ENCODE measurements around the gene NAT9.

Gene NAT9, protein sequence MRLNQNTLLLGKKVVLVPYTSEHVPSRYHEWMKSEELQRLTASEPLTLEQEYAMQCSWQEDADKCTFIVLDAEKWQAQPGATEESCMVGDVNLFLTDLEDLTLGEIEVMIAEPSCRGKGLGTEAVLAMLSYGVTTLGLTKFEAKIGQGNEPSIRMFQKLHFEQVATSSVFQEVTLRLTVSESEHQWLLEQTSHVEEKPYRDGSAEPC

DNA sequence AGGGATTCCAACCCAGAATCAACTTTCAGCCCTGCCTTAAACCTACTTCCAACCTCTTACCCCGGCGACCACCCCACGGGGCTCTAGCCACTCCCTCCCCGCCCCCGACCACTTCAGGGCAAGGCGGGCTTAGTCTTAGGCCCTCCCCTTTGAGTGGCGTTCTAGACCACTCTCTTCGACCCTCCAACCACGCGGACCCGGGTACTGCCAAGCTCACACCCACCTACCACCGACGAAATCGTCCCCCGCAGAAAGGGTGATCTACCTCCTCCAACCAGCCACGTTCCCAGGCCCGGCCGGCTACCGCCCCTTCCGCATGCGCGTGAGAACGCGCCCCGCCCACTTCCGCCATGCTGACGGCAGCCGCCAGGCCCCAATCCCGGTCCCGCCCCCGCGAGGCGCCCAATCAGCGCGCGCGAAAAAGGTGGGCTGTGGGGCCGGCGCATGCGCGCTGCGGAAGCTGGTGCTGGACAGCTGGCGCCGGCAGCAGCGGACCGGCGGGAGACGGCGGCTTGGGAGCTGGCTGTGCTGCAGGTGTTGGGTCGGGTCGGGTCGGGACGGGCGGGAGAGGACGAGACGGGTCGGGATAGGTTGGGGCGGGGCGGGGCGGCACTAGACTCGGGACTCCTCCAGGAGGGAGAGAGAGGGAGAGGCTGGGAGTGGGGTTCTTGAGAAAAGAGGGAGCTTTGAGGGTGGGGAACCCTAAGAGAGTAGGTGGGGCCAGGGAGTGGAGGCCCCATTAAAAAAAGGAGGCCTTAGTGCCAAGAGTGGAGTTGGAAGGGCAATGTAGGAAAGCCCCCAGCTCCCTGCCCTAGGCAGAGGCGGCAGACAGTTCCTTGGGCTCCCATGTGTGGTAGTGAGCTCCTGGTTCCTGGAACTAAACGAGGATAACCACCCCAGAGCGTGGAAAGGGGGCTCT lies at the start of gene NAT9:
Gene NAT9, minus strand, starts transcription at position 302 of the 919 bp plus-strand sequence. CDS start 647 bp downstream, outside the sequence.
- peak; percentile 89 to 93 for DNase-seq

DNA sequence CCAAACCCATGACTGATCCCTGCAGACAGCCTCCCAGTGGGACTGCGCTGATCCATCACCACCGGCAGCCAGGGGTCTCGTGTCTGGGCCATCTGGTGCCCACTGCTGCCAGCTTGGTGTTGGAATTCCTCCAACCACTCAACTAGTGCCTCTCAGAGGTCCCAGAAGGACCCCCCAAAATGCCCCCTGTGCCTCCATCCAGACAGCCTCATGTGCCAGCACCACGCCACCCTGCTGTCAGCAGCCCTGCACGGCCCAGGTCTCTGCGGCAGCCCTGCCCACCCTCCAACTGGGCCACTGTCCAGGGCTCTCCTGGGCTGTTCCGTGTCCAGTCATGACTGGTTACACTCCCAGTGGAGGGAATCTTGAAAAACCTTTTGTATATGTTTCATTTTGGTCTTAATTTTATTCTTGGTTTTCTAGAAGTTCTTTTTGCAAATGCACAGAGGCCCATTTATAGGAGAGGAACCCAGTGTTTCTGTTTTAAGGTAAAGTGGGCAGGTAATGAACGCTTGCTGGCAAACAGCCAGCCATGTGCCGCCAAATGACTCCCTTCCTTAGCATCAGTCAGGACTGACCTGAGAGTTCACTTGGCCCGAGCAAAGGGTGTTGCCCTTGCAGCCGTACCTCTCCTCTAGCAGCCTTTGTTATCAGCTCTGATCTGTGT lies 48.9 kb upstream of the NAT9 start:
- no peak for DNase-seq

DNA sequence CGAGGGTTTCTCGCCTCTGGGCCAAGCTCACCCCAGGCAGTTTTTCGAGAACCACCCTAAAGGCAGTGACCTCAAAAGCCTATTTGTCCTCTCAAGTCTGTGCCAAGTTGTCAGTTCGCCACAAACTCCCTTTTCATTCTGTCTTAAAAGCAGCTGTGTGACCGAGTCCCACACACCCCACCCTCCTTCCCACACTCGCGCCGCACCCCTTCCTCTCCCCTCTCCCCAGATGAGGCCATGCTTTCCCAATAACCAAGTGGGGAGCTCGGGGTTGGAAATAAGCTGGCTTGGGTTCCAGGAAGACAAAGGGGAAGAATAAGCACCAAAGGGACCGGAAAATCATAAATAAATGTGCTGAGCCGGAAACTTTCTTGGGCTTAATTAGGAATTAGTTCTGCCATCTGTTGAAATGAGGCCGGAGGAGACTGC lies 46.8 kb upstream of the NAT9 start:
- no peak for DNase-seq

DNA sequence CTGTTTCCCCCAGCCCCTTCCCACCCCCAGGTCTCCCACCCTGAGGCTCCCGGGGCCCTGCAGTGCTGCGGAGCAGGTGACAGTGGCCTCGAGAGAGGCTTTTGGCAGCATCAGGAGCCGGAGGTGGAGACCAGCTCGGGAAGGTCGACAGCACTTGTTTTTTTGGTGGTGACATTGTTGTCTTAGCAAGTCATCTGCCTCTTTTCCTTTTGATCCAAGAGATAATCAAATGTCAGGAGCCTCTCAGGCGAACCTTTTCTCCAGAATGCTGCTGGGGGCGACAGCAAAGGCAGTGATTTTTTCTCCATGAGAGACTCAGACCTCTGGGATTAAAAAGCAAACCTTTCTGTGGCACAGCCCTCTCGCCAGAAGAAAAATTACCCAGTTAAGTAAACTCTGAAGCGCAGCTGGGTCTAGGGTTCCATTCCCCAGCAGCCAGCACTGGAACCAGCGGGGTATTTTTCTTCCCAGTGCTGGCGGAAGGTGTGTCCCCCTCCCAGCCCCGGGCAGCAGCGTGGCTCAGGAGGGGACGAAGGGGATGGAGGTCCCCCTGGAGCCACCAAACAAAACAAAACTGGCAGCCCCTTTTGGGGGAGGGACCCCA lies 46.3 kb upstream of the NAT9 start:
- no peak for DNase-seq

DNA sequence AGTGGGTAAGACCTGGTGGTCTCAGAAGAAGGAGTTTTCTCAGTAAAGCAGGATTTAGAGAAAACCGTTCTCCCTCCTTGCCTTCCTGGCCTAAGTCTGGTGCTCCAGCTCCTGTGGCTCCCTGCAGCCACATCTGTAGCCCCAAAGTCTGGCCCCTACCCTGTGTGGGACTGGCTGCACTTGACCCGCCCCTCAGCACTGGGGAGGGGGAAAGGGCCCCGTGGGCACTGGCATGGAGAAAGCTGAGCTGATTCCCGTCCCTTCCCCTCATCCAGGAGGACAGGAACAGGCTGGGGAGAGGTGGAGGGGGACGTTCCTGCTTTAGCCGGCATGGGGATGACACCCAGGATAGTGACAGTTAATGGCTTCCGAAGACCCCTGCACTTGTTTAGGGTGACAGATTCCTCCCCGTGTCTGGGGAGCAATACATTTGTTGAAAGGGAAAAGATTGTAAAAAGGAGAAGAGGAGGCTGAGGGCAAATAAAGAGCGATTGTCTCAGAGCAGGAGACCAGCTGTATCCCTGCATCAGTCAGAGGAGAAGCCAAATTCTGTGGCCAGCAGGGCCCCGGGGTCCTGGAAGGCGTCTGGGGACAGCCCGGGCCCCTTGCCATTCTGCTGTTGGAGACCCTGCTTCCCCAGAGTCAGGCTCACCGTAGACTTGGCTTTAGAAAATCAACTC lies 45.6 kb upstream of the NAT9 start:
- DNase-seq, result no peak

DNA sequence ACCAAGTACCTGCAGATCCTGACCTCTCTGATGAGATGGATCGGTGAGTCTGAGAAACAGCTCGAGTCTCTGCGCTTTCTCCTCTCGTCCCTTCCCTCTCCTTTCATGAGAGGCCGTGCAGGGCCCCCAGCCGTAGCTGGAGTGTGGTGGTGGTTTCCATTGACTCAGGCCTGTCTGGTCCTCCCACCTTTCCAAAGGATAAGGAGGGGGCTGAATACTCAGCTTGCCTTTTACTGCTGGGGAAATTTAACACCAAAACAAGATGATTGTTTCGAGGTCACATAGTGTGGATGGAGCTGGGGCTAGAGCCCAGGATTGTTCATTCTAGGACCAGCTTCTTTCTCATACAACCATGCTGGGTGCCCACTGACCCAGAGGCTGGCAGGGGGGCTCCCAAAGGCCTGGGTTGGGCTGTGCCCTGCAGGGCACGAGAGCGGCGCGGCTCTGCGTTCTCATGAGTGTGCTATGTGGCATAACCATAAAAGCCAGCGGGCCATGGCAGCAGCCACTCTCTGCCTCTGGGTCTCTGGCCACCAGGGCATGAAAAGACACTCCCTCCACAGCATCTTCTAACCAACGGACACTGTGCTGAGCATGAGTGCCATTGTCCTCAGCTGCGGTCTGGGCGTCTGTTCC lies 43.8 kb upstream of the NAT9 start:
- DNase-seq, result no peak

DNA sequence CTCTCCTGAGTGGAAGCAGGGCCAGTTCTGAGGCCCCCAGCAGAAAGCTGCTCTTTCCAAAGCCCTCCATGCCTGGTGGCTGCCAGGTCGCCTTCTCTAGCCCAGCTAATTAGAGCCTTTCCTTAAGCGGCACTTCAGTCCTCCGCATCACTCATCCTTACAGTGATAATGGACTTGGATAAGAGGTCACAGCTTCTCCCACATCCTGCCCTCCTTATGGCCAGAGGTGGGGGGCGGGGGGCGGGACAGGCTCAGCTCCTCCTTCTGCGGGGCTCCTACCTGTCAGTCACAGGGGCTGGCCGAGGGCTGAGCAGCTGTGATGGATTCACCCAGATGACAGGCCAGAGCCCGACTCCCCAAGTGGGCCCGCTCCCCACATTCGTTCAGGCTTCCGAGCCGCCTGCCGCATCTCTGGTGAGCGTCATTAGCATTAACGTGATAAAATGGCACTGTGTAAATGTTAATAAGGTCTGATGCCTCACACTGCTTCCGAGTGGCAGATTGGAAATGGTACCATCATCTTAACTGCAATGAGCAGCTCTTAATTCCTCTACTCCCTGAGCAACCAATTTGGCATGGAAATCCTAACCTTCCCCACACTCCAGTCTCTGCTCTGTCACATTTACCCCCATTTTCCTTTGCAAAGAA lies 42.3 kb upstream of the NAT9 start:
- DNase-seq, result no peak

DNA sequence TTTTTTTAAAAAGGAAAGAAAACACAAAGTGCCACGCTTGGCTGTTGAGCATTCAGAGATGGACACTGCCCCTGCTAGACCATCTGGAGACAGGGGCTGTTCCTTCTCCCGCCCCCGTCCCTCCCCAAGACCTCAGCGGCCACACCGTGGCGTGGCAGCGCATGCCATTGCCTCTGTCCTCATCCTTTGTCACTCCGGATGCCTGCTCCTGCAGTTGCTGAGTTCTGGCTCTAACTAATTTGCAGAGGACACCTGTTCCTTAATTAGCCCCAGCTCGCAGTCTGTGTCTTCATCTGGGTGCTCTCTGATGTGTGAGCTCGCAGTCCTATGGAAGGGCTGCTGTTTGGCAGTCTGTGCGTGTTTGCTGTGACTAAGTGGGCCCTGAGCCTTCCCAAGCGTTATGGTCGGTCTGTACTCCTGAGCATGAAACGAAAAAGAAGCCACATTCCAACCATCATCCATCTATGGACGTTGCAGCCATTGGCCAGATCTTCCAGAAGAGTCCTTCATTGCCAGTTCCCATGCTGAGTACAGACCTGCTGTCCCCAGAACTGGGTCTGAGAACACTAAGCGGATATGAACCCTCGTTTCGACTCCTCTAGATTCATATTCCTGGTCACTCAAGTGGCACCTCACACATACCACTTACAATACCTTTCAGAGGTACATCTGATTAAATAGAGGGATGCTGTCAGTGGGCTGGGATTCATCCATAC lies 40.9 kb upstream of the NAT9 start:
- DNase-seq, result no peak

DNA sequence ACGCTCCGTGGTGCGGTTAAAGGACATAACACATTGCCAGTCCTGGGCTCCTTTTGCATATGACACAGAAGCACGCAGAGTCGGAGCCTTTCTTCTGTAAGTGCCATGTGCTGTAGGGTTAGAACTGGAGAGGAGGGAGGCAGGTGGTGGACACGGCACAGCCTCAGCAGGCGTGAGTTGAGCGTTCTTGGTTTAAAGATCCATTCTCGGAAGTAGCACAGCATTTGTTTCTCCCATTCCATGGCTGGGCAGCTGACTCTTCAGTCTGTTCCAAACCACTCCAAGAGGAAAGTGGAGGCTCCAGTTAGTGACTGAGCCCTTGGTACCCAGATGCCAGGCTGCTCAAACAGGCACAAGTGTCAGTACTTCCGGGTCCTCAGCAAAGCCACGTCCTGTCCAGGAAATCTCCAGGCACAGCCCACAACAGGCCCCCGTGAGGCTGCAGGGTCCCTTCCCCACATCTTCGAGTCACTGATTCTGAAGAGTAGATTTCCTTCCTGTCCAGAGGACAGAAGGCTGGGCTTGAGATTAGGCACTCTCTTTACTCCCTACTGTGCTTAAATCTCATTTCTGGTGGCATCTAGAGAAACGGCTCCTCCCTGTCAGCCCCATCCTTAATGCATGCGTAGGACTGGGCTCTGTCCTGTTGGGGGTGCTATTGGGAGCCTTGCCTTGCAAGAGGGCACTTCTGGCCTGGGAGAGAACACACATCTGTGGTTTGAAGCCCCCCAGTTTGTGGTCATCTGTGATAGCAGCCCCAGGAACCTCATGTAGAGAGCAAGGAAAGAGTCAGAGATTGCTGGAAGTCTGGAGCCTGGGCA lies 39.6 kb upstream of the NAT9 start:
- DNase-seq, result no peak

DNA sequence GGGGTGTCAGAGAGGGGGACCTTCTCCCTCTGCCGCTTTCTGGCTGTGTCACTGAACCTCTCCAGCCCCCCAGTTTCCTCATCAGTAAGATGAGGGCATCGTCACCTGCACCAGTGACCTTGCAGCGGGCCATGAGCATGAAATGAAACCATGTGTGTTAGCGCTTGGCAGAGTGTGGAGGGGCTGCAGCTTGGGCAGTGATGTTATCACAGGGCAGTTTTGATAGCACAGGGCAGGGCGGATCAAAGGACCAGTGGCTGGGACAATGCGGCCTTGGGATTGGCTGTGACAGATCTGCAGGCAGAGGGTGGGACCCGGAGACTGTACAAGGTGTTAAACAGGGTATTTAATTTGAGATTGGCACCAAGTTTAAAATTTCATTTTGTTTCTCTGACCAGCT lies 38.9 kb upstream of the NAT9 start:
- no peak for DNase-seq

DNA sequence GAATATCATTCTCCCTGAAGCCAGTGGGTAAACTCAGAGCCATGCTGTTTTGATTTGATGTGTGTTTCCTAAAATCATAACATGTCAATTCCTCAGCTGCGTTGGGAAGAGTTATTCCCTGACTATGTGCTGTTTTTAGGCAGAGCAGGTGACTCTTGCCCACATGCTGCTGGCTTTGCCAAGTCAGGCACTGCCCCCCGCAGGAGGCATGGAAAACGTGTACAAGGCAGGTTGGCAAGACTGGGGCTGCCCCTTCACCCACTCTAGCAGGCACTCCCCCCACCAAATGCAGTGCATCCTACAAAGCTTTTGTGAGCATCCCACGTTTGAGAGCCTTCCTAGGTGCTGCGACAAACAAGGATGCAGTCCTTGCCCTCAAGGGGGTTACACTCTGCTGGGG lies 38.3 kb upstream of the NAT9 start:
- DNase-seq, result no peak

DNA sequence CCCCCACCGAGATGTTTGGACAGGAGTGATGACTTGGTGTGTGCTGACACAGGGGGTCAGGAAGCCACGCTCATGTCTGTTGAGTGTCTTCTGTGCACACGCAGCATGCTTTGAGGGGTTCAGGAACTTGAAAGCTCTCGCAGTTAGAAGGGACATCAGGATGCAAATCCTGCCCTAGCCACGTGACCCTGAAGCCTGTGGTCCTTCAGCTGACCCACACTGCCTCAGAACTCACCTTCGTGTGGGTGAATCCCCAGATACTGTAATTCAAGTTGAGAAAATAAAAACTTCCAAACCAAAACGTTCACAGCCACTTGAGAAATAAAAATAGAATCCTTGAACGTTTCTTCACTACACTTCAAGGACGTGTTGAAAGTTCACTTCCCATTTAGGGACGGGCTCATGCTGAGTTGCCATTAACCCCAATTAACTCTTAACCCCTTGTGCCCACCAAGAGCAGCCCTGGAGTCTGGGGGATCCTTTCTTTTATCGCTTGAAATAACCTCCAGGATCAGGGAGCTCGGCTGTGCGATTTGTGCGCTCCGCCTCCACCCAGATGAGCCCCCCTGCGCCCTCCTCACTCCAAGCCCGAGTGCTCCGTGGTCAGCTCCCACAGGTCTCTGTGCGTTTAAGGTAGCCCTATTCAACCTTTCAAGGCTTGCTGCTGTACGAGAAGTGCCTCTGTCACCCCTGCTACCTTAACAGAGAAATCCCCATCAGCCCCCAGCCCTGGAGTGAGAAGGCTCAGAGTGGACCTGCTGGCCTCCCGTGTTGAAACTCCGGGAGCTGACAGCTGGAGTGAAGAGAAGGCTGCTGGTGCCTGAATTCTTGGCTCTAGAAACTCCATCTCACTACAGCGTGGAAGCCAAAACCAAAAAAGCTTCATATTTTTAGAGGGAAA lies 36.2 kb upstream of the NAT9 start:
- DNase-seq, result no peak

DNA sequence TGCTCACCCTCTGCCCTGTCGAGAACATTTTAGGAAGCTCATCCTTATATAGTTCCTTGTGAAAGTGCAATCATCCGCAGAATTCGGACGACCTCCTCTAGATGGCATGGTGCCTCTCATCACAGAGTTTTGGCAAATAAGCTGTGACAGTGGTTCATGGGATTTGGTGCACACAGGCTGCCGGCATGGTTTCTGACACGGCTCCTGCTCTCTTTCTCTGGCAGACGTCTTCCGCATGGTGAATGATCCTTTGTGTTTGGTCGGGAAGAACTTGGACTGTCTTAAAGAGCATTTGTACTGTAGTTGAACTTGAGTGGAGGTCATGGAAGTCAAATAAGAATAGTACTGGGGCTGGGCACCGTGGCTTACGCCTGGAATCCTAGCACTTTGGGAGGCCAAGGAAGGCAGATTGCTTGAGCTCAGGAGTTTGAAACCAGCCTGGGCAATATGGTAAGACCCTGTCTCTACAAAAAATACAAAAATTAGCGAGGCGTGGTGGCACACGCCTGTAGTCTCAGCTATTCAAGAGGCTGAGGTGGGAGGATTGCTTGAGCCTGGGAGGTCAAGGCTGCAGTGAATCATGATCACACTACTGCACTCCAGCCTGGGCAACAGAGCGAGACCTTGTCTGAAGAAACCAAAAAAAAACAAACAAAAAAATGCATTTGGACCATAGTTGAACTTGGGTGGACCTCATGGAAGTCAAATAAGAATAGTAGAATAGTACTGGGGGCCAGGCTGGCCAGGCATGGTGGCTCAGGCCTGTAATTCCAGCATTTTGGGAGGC lies 34.7 kb upstream of the NAT9 start:
- no peak for DNase-seq

DNA sequence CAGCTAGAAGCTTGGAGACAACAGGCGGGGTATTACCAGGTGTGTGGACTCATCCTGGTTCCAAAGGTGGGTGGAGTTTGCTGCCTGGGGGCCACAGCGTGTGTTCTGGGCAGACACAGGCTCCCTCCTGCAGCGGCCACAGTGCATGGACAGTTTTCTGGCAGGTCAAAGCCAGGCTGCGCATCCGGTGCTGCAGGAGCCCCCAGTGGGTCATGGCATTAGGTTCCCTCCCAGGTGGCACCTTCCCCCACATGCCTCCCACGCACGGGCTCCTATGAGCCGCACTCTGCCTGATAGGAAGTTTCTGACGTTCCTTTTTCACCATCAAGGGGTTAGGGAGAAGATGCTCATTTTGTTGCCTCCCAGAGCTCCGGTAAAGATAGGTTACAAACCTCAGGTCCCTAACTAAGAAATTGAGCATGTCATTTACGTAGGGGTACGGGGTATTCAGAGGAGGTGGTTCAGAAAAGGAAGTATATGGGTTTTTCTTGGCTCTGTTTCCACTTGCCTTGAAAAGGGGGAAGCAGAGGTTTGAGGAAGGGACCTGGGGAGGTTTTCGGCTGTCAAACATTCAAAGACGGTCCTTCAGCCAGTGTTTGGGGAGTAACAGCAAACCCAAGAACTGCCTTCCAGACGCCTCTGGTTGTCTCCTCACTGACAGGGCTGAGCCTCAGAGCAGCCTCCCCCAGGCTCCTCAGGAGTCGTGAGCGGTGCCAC lies 32.7 kb upstream of the NAT9 start:
- peak in 1 of 2 donors; percentile 61 for DNase-seq

DNA sequence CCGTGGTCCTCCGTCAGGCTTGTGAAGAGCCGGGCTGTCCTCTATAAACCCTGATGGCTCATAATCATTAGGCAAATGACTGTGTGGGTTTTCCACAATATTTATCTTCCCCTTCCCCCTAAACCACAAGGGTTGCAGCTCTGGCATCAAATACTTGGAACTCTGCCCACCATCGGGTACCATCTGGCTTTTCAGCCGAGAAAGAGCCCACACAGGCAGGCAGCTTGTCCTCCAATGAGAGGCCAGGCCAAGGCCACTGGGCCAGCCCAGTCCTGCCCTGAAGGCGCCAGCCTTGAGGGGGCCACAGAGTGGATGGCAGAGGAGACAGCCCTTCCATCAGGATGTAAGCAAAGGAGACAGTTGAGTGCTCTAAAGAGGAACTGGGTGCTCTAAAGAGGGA lies 31.8 kb upstream of the NAT9 start:
- peak in 1 of 2 donors; percentile 4 for DNase-seq

DNA sequence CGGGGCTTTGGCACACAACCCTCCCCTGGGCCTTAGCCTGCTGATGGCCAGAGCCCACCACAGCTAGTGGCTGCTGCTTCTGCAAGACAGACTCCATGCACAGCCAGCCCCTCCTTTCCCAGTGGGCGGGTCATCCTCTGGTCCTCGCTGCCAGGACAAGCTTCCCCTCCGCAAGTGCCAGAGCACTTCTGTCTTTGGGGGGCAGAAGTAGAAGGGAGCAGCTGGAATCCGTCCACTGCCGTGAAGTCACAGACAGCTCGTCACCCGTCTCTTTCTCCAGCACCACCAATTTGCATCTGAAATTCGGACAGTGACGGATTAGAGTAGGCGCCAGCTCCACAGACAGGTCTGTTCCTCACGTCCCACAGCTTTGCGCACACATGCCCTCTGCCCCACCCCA lies 31.3 kb upstream of the NAT9 start:
- DNase-seq, result no peak

DNA sequence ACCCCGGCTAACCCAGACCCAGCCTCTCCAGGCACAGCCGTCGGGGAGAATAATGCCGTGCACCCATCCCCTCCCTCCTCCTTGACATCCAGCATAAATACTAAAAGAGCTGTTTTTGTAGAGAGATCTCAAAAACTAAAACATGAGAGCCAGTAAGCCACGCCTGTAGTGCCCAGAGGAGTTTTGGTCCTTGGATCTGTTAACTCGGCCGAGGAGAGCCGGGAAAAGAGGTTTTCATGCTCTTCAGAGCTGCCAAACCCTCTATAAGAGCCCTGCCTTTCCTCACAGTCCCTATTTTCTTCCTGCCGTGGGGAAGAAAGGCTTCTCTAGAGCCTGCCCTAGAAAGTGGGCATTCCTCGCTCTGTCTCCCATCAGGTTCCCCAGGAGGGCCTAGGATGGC lies 30.2 kb upstream of the NAT9 start:
- no peak for DNase-seq
